Transverse colon (tissue), 4 donors: ENCODE measurements around the gene PRAMEF18.
"Not testable (repeated sequence)": the region's sequence is repeated elsewhere in the genome, so short reads cannot be mapped to it uniquely, and the experiment has no call there.

Source experiments
- POLR2A ChIP-seq: fragments of 450-650 bp; IDR thresholded peaks from one replicate; pipeline ENCODE4 v1.6.1; 2016; ENCODE audit warnings: antibody characterized with exemption, mild to moderate bottlenecking, moderate library complexity
- POLR2AphosphoS5 ChIP-seq, 3 donors: sonication (generic); formaldehyde crosslinking; IDR thresholded peaks; one replicate each; pipeline ENCODE4 v1.6.1; 2016; ENCODE audit warnings: antibody characterized with exemption in 3 of 3
- TF ChIP-seq, protein P1 (sequence below), 5 experiments: fragments of 200-600 bp in 3 of 5; fragments of 450-650 bp in 2 of 5; sonication (generic) in 3 of 5; IDR thresholded peaks; 1 replicate in 2 of 5; 2 replicates in 3 of 5; pipeline ENCODE4 v1.5.1; 2016 to 2017; ENCODE audit warnings: antibody characterized with exemption in 5 of 5, inconsistent platforms in 3 of 5, mild to moderate bottlenecking in 2 of 5, moderate library complexity in 1 of 5

DNA sequence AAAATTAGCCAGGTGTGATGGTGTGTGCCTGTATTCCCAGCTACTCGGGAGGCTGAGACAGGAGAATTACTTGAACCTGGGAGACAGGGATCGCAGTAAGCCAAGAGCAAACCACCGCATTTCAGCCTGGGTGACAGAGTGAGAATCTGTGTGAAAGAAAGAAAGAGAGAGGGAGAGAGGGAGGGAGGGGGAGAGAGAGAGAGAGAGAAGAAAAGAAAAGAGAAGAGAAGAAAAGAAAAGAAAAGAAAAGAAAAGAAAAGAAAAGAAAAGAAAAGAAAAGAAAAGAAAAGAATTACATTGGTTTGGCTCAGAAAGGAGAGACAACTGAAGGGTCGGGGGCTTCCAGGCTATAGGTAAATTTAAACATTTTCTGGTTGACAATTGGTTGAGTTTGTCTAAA, 13.7 kb upstream of the PRAMEF18 start:
- TF ChIP-seq, protein P1, sequence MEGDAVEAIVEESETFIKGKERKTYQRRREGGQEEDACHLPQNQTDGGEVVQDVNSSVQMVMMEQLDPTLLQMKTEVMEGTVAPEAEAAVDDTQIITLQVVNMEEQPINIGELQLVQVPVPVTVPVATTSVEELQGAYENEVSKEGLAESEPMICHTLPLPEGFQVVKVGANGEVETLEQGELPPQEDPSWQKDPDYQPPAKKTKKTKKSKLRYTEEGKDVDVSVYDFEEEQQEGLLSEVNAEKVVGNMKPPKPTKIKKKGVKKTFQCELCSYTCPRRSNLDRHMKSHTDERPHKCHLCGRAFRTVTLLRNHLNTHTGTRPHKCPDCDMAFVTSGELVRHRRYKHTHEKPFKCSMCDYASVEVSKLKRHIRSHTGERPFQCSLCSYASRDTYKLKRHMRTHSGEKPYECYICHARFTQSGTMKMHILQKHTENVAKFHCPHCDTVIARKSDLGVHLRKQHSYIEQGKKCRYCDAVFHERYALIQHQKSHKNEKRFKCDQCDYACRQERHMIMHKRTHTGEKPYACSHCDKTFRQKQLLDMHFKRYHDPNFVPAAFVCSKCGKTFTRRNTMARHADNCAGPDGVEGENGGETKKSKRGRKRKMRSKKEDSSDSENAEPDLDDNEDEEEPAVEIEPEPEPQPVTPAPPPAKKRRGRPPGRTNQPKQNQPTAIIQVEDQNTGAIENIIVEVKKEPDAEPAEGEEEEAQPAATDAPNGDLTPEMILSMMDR (IDR thresholded peaks at IDR 0.05), result not testable (repeated sequence)
- not testable (repeated sequence) for TF ChIP-seq POLR2A; POLR2AphosphoS5 (IDR thresholded peaks at IDR 0.05)
